ENCODE results near the gene C1QL4. TPM values are rescaled to one million over a fixed set of nuclear protein-coding genes. Genes with fewer than 3 reads are reported as not detected.

Gene C1QL4
- total RNA-seq, 1 donor from 2014 or later = not detected

DNA sequence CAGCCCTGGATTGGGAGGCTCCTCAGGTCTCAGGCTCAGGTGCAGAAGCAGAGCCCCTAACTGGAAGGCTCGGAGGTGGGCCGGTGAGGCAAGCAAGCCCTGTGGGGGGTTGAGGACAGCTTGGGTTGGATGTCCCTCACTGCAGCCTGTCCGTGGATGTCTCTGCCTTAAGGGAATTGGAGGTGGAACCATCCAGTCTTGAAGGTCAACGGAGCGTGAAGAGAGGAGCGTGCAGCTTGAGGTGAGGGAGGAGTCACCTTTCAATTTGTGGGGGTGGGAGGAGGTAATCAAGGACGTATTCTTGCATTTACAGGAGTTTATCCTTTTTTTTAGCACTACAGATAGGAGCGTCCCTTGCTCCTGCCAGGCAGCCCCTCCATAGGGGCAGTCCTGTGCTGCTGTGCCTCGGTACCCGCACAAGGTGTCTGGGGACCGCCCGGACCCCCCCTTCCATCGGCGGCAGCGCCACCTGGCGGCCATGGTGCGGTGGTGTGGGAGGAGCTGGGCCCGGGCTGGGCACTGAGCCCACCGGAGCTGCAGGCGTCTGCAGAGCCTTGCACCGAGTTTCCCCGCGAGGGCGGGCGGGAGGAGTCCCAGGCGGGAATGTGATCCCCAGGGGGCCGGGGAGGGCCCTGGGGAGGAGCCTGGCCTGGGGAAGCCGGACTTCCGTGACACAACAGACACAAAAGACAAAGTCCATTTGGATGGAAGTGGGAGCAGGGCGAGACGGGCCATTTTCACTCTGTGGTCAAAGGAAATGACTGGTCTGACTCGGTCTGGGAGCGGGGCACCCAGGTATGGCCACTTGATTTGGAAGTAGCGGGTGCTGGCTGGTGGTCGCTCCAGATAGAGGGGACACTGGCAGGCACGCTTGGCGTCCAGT, 10.6 kb upstream of the C1QL4 start:
- peak; percentile 83 for DNase-seq

DNA sequence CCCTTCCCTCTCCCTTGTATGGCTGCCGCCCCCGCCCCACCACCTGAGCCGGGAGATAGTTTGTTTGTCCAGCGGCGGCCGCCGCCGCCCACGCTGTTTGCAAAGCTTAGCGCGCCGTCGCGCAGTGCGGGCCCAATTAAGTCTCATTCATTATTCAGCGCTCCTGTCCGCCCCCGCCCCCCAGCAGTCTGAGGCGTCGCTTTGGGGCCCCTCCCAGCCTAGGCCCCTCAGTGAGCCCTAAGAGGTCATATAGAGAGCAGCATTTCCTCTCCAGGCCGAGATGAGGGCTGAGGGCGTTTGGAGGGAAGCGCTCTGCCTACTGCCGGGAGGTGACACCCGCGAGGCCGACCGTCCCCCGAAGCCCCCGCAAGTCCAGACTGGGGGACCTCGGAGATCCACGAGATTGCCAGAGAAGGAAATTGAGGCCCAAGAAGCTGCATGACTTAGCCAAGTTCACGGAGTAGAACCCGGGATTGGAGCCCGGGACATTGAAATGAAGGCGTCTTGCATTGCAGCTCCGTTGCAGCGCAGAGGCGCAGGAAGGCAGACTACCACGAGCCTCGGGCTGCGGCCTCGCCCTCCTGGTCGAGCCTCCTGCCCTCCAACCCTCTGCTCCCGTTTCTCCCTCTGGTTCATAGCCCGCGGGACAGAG, 9.8 kb upstream of the C1QL4 start, which contains the start of gene DNAJC22:
Gene DNAJC22 (plus strand): TSS at position 230 of the 652 bp plus-strand sequence. CDS start 1,985 bp downstream, outside the sequence.
- DNase-seq = no peak

DNA sequence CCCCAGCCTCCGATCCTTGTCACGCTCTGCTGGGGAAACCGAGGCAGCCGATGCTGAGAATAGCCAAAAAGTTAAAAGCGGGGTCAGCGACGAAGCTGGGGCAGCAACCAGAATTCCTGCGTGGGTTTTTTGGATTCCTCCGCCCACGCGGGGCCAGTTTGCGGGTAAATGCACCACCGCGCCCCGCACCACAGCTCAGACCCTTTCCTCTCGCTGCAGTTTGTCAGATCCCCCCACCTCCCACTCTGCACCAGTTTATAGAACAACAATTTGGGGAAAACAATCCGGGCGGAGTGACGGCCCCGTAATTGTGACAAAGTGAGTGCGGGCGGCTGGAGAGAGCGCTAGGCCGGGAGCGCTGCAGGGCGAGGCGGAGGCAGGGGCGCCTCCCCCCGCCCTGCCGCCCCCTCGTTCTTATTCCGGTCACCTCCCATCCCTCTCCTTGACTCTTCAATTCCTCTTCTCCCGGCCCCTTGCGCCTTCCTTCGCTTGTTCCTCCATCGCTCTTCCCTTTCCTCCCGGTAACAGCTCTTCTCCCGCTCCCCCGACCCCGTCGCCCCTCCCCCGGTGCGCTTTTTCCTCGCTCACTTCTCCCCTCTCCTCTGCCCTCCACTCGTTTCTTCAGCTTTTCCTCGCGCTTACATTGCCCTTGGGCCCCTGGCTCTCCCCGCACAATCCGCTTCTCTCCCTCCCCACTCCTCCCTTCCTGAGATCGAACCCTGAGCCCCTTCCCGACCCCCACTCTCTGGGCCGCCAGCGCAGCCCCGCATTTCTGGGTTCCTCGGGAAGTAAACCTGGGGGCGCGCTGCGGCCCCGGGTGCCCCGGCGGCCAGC, 9.1 kb upstream of the C1QL4 start:
- DNase-seq = no peak

DNA sequence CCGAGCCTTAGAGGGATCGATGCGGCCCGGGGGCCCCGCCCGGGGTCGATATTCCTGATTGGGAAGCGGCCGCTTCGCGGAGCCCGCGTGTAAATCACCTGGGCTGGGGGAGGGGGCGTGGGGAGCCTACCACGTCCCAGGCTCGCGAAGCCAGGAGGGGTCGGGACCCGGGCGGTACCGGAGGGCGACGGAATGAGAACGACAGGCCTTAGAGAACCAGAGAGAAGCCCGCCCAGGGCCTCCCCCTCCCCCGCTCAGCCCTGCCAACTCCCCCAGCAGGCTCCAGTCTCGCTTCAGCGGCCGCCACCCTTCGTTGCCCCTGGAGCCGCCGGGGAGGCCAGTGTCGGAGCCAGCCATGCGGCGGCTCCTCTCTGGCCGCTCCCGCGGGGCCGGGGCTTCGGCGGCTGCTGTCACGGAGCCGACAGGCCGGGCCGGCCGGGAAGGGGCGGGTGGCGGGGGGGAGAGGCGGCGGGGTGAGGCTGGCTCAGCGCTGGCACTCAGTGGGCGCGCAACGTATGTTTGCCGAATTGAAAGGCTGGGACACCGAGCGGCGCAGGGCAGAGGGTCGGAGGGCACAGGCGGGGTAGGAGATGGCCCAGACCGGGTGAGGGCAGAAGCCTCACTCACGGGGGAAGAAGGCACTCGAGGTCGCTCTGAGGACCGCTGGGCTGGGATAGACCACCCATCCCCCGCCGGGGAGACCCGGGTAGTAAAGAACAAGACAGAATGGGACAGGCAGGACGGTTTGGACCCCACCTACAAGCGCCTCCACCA, 8.2 kb upstream of the C1QL4 start:
- no peak for DNase-seq

DNA sequence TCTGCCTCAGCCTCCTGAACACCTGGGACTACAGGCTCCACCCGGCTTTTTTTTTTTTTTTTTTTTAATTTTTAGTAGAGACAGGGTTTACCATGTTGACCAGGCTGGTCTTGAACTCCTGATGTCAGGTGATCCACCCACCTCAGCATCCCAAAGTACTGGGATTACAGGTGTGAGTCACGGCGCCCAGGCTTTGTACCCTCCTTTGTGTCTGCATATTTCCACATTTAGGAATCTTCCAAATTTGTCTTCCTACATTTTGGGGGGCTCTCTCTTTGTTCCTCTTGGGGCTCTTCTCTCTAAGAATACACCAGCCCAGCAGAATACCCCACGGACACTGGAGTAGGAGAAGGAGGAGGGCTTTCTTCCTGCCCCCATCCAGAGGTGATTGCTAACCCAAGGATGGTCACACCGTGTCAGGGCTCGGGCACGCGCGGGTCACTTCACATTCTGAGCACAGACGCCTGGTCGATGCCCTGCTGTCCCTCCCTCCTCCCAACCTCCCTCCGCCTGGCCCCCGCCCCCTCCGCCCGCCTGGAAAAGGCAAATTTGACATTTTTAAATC, 7.6 kb upstream of the C1QL4 start:
- DNase-seq = no peak

DNA sequence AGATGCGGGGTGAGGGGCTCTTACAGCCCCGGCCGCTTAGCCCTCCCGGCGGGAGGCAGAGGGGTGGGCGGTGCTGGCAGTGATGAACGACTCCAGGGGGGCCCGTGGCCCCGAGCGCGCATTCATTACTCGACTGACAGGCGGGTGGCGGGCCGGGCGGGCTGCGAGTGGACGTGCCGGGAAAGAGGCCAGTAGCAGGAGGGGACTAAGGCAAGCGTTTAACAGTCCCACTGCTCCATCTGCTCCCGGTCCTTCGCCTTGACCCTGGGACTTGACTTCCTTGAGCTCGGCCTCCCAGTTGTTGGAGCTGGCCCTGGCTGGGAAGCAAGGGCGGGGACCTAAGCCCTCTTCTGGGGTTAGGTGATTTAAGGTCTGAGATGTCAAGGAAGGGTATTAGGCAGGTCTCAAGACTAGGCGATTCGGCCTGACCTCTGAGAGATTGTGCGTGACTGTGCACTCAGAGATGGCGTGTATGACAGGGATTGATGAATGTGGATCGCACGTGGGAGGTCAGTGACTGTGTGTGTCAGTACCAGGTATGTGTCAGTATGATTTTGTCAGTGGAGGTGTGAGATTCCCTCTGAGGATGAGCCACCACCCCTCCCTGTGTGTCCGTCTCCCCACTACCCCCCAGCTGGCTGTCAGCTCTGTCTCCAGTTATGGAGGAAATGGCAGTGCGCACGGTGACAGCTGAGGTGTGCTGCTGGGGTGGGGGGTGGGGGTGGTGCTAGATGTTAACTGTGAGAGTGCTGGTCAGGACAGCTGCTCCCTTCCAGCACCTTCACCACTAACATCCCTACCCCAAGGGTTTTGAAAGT, 6.1 kb upstream of the C1QL4 start:
- no peak for DNase-seq

DNA sequence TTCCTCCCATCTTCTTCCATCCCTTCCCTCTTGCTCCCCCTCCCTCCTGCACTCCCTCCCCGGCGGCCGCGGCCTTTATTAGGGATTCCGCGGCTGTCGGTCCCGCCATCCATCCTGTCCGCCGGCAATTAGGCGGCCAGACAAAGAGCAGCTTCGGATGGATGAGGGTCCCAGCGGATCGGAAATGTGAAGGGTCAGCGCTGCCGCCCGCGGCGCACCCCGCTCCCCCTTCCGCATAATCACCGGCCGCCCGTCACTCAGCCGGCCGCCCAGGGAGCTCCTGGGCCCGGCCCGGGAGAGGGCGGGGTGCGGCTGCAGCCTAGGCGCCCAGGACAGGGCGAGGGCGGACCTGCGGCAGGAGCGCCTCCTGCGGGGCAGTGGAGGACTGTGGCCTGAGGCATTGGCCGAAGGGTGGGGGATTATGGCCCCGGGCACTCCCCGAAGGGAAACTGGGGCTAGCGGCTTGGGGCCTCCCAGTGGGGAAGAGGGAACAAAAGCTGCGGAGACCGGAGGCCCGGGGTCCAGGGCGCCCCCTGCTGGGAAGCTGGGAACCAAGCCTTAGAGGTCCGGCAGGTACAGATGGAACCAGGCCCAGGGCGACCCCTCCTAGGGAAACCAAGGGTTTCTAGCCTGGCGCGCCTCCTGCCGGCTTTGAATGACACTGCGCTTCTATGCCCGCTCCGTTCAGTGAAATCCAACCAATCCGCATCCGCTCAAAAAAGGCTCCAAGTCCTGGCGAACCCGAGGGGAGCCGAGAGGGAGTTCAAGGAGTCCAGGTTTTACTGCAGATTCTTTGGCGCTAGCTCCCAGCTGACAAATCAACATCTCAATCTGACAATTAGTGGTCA, 5.3 kb upstream of the C1QL4 start:
- peak; percentile 90 for DNase-seq

DNA sequence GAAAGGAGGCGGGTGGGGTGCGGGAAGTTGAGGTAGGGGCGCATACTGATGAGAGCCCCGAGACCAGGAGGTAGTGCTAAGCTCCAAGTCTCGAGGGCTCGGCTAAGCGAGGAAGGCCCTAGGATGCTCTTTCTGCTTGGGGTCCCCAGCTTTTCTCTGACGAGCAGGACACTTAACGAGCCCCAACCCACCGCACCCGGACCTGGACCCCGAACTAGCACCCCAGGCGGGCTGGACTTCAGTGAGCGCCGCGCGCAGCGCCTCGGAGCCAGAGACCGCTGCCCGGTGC, 4.7 kb upstream of the C1QL4 start:
- DNase-seq = no peak

DNA sequence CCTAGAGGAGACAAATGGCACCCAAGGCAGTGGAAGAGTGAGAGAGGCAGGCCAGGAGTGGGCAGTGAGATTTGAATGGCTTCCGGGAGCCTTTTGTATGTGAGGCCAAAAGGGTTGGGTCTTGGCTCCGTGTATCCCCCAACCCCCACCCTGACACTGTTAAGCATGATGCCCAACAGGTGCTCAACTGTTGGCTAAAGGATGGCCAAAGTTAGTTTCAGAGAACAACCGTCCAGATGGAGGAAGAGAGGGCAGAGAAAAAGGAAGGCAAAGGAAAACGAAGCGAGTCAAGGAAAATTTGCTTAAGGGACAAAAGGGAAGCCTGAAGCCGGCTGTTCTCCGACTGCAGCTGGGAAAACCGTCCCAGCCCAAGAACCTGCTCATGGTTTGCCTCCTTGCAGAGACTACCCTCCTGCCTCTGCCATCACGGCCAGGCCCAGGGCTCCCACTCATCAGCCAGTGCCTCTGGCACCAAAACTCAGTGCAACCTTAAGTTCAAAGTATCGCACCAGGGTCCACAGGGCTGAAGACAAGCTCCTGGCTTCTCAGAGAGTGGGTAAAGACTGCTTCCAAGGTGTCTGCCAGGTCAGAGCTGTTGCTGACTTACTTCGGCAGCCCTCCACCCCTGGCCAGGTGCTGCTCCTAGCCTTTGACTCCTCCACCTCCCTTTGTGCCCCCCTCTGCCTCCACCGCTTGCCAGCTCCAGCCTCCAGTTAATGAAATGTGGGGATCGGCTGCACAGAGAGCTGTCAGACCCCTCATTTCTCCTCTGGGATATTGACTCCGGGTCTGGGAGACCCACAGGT, 4.2 kb upstream of the C1QL4 start:
- no peak for DNase-seq

DNA sequence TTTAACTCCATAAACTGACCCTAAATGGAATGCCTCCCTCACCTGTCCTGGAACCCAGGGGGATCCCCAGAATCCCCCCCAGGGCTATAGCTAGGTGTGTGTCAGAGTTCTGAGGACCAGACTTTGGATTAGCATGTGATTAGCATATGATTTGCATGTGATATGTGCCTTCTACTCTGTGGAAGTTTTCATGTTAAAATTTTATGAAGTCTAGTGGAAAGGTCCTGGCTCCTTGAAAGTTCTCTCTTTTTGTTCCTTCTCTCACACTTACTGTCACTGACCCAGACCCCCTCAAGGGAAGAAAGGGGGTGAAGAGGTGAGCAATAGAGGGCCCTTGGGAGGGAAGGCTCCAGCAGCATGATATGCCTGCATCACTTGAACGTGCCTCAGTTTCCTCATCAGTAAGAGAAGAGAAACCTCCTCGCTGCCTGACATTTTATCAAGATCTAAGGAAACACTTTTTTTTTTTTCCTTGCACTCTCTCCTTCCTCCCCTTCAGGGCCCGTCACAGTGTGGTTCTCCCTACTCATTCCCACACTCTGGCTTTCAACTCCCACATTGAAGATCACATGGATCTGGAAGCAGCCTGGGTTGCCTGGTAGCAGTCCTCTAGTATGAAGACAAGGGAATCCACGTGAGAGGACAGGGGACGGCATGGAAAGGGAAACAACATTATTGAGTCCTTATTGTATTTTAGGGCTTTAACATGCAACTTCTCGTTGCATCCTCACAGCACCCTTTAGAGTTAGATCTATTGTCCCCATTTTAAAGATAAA, 3.3 kb upstream of the C1QL4 start:
- DNase-seq = no peak

DNA sequence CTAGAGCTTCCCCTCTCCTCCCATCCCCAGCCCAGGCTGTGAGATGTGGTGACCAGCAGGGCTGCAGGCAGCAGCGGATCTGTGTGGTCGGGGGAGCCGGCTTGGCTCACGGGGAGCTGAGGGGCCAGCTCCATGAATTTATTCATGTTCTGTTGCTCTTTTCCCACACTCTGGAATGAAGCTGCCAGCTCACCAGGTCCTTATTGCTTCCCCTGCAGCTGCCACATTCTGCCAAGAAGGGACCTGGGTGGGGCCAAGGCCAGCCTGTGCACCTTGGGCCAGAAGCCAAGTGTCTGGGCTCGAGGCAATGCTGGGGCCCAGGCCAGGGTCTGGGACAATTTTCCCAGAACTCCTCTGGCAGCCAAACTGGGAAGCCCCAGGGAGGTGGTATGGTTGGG, 2.5 kb upstream of the C1QL4 start:
- no peak for DNase-seq

DNA sequence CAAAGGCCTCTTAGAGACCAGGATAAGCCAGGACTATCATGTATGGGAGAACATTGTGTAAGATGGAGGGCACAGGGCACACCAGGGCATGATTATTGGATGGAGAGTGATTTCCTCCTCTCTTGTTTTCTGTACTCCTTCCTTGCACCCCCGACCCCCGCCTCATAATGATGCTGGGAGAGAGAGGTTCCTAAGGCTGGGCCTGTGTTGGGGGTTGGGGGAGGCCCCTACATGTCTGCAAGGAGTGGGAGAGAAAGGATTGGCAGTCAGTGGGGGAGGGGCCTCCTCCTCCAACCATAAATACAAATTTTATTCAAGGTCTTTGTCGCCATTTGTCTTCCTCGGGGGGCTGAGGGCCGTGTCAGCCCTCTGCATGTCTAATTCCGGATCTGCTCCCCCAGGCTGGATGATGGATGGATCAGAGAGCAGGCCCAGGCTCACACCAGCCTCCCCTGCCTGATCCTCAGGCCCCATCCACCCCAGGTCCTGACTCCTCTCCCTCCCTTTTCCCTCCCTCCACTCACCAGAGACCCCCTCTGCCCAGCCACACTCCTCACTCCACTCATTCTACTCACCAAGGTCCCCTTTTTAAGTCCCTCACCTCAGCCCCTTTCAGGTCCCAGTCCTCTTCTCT, 2.0 kb upstream of the C1QL4 start:
- DNase-seq = no peak

DNA sequence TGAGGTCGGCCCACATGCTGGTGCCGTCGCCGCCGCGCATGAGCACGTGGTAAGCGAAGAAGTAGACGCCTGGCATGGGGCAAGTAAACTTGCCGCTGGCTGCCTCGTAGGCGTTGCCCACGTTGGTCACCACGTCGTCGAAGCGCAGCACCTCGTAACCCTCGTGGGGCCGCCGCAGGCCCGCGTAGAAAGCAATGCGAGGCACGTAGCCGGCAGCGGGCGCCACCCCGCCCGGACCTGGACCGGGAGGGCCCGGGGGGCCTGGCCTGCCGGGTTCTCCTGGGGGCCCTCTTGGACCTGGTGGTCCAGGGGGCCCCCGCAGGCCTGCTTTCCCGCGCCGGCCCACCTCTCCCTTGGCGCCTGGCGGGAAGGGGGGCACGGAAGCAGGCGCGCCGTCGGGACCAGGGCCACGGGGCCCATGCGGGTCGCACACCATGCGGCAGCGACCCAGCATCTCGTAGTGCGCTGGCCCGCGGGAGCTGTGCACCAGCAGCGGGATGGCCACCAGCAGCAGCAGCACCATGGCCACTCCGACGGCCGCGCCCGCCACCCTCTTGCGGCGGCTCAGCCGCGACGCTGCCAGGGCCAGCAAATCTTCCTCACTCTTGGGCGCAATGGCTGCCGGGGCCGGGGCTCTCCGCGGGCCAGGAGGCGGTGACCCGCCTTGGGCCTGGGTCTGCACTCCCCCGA, 888 bp downstream of the C1QL4 start:
- no peak for DNase-seq

DNA sequence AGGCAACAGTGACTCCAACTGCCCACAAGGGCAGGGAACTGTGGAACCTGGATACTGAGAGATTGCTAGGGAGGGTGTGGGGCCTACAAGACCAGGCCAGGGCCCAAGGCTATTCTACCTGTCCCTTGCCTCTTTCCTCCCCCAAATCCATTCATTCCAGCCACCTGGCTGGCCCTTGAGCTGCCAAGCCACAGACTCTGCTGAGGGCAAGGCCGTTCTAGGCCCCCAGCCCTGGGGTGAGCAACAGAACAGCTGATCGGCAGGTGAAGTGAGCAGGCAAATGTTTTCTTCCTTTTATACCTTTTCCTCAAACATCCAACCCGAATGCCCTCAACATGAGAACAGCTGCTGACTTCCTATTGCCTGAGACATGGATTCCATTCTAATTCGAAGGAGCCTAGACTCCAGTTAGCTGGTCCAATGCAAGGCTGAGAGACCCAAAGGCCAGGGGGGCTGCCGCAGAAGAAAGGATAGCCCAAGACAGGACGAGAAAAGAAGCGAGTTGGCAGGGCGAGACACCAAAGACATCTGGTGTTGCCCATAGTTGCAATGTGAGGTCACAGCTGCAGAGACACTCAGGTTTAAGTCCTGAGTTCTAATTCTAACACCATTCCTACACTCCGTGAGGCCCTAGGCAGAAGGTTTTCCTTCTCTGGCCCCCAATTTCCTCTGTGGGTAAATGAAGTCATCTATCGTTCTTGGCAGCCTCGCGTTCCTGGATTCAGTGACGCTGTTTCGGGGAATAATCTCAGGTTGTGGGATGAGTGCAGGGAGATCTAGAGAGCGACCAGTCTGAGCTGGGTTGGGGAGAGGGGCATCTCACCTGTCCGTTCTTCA, 1.7 kb downstream of the C1QL4 start:
- DNase-seq = no peak

DNA sequence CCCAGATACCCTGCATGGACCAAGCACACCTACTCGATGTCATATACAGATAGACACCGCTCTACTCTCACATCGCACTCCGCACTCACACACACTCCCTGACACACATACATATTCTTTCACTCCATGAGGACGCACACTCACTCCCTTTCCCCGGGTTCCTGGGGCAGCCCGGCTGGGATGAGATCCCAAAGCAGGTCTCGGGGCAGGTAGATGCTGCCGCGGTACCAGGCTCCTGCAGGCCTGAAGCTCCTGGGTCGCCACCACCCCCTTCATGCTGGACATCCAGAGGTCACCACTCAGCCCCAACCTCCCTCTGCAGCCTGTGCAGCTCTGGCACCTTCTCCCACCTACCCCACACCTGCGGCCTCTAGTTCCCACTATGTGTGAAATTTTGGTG, 2.3 kb downstream of the C1QL4 start:
- DNase-seq = no peak

DNA sequence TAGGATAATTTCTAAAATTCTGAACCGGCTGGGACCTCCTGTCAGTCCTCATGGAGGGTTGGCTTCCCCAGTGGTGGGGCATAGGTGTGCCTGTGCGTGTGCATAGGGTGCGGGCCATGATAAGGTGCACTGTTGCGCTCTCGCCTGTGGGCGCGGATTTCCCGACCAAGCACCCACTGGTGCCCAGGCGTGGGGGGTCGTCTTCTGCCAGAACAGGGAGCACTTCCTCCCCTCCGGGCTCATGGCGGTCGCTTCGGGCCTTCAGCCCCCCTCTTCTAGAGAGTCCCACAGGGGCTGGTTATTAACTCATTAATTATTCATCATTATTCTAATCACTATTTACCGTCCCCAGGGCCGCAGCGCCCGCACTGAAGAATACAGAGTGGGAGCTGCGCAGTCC, 2.8 kb downstream of the C1QL4 start:
- DNase-seq = no peak
